ENCODE results near the gene YIPF3.

DNA sequence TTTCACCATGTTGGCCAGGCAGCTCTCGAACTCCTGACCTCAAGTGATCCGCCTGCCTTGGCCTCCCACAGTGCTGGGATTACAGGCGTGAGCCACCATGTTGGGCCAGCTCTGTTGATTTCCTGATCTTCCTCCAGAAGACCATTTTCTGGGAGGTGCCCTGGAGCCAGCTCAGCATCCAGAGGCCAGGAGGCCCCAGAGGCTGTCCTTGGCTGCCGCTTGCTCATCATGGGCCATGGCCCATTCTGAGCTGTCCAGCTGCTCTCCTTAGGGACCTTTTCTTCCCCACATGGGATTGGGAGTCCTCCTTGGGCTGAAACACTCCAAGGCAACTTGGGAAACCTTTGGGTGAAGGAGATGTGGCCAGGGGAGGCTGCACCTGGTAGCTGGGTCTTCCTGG, 22.0 kb downstream of the YIPF3 start:
- TF ChIP-seq, protein P1, sequence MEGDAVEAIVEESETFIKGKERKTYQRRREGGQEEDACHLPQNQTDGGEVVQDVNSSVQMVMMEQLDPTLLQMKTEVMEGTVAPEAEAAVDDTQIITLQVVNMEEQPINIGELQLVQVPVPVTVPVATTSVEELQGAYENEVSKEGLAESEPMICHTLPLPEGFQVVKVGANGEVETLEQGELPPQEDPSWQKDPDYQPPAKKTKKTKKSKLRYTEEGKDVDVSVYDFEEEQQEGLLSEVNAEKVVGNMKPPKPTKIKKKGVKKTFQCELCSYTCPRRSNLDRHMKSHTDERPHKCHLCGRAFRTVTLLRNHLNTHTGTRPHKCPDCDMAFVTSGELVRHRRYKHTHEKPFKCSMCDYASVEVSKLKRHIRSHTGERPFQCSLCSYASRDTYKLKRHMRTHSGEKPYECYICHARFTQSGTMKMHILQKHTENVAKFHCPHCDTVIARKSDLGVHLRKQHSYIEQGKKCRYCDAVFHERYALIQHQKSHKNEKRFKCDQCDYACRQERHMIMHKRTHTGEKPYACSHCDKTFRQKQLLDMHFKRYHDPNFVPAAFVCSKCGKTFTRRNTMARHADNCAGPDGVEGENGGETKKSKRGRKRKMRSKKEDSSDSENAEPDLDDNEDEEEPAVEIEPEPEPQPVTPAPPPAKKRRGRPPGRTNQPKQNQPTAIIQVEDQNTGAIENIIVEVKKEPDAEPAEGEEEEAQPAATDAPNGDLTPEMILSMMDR (IDR thresholded peaks at IDR 0.05) = no peak
- no peak for TF ChIP-seq POLR2A (IDR thresholded peaks at IDR 0.05)

Measured in prostate gland (tissue), 2 donors.